BE2C (cell line): ENCODE results near the gene FLYWCH2.
"Not testable (repeated sequence)": the region's sequence is repeated elsewhere in the genome, so short reads cannot be mapped to it uniquely, and the experiment has no call there.

Source experiments
- DNase-seq: peaks from one replicate; pipeline ENCODE4 v3.0.0-alpha.2; 2020
- H3K27me3 ChIP-seq: fragments of 250-450 bp; sonication (Bioruptor Pico); 2 replicates; pipeline ENCODE4 v1.5.1; 2020; ENCODE audit warnings: mild to moderate bottlenecking
- H3K36me3 ChIP-seq: fragments of 250-450 bp; sonication (Bioruptor Pico); 2 replicates; pipeline ENCODE4 v1.5.1; 2020; ENCODE audit warnings: mild to moderate bottlenecking
- H3K4me1 ChIP-seq: fragments of 250-450 bp; sonication (Bioruptor Pico); 2 replicates; pipeline ENCODE4 v1.5.1; 2020
- H3K4me3 ChIP-seq: 2 replicates; pipeline ENCODE4 v1.5.1; 2011; ENCODE audit warnings: low read depth, low read length
- H3K9me3 ChIP-seq: fragments of 250-450 bp; sonication (Bioruptor Pico); 2 replicates; pipeline ENCODE4 v1.5.1; 2020
- TF ChIP-seq, protein P1 (sequence below): IDR thresholded peaks from 2 replicates; pipeline ENCODE4 v1.5.1; 2012; ENCODE audit warnings: mild to moderate bottlenecking, low read depth, low read length

The FLYWCH2 gene

DNA sequence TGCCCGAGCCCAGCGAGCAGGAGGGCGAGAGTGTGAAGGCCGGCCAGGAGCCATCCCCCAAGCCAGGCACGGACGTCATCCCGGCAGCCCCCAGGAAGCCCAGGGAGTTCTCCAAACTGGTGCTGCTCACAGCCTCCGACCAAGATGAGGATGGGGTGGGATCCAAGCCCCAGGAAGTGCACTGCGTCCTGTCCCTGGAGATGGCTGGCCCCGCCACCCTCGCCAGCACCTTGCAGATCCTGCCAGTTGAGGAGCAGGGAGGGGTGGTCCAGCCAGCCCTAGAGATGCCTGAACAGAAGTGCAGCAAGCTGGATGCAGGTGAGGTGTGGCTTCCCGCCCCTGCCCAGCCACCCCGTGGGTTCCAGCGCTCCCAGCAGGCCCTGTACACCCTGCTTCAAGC is 46.7 kb downstream of the FLYWCH2 start:
- Histone ChIP-seq H3K36me3 (peaks cover 10% of the 10 kb centered on the region; the same call in 1 of the 2 replicates), H3K4me3 (no peak overlapping the region), H3K9me3 (no peaks in the 10 kb centered on the region), H3K4me1 (peaks cover 3% of the 10 kb centered on the region), H3K27me3 (no peaks in the 10 kb centered on the region)
- no peak for DNase-seq
- TF ChIP-seq, protein P1, sequence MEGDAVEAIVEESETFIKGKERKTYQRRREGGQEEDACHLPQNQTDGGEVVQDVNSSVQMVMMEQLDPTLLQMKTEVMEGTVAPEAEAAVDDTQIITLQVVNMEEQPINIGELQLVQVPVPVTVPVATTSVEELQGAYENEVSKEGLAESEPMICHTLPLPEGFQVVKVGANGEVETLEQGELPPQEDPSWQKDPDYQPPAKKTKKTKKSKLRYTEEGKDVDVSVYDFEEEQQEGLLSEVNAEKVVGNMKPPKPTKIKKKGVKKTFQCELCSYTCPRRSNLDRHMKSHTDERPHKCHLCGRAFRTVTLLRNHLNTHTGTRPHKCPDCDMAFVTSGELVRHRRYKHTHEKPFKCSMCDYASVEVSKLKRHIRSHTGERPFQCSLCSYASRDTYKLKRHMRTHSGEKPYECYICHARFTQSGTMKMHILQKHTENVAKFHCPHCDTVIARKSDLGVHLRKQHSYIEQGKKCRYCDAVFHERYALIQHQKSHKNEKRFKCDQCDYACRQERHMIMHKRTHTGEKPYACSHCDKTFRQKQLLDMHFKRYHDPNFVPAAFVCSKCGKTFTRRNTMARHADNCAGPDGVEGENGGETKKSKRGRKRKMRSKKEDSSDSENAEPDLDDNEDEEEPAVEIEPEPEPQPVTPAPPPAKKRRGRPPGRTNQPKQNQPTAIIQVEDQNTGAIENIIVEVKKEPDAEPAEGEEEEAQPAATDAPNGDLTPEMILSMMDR = no peak

DNA sequence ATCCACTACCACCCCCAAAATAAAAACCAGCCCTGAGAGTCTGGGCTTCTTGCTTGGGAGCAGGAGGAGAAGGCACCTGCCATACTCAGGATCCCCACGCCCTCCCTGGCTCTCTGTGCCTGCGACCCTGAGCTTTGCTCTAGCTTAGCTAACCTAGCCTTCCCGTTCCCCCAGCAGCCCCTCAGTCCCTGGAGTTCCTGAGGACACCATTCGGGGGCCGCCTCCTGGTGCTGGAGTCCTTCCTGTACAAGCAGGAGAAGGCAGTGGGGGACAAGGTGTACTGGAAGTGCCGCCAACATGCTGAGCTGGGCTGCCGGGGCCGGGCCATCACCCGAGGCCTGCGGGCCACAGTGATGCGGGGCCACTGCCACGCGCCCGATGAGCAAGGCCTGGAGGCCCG is 47.2 kb downstream of the FLYWCH2 start:
- Histone ChIP-seq H3K4me1 (peaks cover 3% of the 10 kb centered on the region), H3K27me3 (no peaks in the 10 kb centered on the region), H3K9me3 (no peaks in the 10 kb centered on the region), H3K36me3 (peaks cover 10% of the 10 kb centered on the region; the same call in 1 of the 2 replicates), H3K4me3 (no peak overlapping the region)
- no peak for DNase-seq
- TF ChIP-seq, protein P1 = no peak

DNA sequence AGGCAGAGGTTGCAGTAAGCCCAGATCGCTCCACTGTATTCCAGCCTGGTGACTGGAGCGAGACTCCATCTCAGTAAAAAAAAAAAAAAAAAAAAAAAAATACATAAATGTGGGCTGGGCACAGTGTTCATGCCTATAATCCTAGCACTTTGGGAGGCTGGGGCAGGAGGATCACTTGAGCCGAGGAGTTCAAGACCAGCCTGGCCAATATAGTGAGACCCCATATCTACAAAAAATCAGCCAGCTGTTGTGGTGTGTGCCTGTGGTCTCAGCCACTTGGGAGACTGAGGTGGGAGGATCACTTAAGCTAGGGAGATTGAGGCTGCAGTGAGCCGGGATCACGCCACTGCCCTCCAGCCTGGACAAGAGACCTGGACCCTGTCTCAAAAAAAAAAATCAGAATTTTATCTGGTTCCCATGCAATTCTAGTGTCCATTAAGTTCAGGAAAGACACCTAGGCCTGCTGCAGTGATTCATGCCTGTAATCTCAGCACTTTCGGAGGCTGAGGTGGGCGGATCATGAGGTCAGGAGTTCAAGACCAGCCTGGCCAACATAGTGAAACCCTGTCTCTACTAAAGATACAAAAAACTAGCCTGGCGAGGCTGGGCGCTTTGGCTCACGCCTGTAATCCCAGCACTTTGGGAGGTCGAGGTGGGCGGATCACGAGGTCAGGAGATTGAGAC is 48.4 kb downstream of the FLYWCH2 start:
- DNase-seq, H3K27me3 ChIP-seq, H3K4me3 ChIP-seq, H3K9me3 ChIP-seq, H3K36me3 ChIP-seq, H3K4me1 ChIP-seq: not testable (repeated sequence)

DNA sequence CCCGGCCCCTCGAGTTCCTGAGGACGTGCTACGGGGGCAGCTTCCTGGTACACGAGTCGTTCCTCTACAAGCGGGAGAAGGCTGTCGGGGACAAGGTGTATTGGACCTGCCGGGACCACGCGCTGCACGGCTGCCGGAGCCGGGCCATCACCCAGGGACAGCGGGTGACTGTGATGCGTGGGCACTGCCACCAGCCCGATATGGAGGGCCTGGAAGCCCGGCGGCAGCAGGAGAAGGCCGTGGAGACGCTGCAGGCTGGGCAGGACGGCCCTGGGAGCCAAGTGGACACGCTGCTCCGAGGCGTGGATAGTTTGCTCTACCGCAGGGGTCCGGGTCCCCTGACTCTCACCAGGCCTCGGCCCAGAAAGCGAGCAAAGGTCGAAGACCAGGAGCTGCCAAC is 50.1 kb downstream of the FLYWCH2 start:
- Histone ChIP-seq H3K4me1 (no peaks in the 10 kb centered on the region), H3K4me3 (no peak overlapping the region), H3K27me3 (no peaks in the 10 kb centered on the region), H3K36me3 (peaks cover 17% of the 10 kb centered on the region), H3K9me3 (no peaks in the 10 kb centered on the region)
- no peak for DNase-seq
- TF ChIP-seq, protein P1 = no peak

DNA sequence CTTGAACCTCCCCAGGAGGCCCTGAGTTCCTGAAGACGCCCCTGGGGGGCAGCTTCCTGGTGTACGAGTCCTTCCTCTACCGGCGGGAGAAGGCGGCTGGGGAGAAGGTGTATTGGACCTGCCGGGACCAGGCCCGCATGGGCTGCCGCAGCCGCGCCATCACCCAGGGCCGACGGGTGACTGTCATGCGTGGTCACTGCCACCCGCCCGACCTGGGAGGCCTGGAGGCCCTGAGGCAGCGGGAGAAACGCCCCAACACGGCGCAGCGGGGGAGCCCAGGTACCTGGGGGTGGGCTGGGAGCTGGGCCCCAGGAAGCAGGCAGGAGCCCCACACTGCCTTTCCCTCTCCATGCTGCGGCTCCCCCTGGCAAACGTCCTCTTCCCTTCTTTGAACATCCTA is 50.7 kb downstream of the FLYWCH2 start:
- Histone ChIP-seq H3K4me1 (no peaks in the 10 kb centered on the region), H3K9me3 (no peaks in the 10 kb centered on the region), H3K36me3 (peaks cover 17% of the 10 kb centered on the region), H3K4me3 (no peak overlapping the region), H3K27me3 (no peaks in the 10 kb centered on the region)
- no peak for DNase-seq
- TF ChIP-seq, protein P1 = no peak

DNA sequence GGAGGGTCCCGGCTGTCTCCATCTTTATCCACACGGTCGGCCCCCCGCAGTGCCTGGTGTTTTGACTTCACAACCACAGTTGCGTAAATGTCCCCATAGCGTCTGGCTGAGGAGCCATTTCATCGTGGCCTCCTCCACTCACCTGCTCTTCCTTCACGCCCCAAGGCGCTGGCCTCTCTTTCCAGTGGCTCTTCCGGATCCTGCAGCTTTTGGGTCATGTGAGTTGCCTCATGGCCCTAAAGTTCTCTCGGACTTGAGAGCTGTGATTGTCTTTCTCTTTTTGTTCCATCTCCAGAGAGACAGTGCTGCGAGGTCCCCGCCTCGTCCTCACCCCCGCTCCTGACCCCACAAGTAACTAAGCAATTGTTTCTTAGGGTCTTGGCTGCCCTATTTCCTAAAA is 51.4 kb downstream of the FLYWCH2 start:
- Histone ChIP-seq H3K27me3 (no peaks in the 10 kb centered on the region), H3K4me1 (no peaks in the 10 kb centered on the region), H3K4me3 (no peak overlapping the region), H3K36me3 (peaks cover 18% of the 10 kb centered on the region), H3K9me3 (no peaks in the 10 kb centered on the region)
- TF ChIP-seq, protein P1 = no peak
- no peak for DNase-seq
